ENCODE data around the gene SERPINB6. TPM values are rescaled to one million over a fixed set of nuclear protein-coding genes. Genes with fewer than 3 reads are reported as not detected.

Gene SERPINB6
- total and polyA plus RNA-seq, 9 of the 15 experiments (the other 6 are each of a cell fraction or from before 2014, with no cell fraction given) = 86.6 to 211 (median 143) TPM

- TF ChIP-seq NFE2L1 (tag; IDR thresholded peaks at IDR 0.05; ENCODE audit: borderline replicate concordance, low read depth) = no peak
- peak; percentile 22; the same call in 1 of the 2 replicates for TF ChIP-seq ZNF395 (CRISPR knock-in tag; IDR thresholded peaks at IDR 0.05)
- 0 out of 4 replicates have a peak, but pooled peaks of 1 of the 2 experiments have one; percentile 54 for TF ChIP-seq ETV6 (IDR thresholded peaks at IDR 0.05; ENCODE audit: borderline replicate concordance in 1 of 2, low read depth in 2 of 2, low read length in 1 of 2)
- no peak for TF ChIP-seq ETV6 (CRISPR knock-in tag; IDR thresholded peaks at IDR 0.05; ENCODE audit: borderline replicate concordance)
- no peak for TF ChIP-seq SNAPC5 (CRISPR knock-in tag; IDR thresholded peaks at IDR 0.05)
- TF ChIP-seq E2F3 (CRISPR knock-in tag; IDR thresholded peaks at IDR 0.05) = peak; percentile 61; the same call in 1 of the 2 replicates
- TF ChIP-seq KHSRP (IDR thresholded peaks at IDR 0.05) = no peak
- TF ChIP-seq BCOR (IDR thresholded peaks at IDR 0.05) = peak; percentile 68; the same call in 1 of the 2 replicates
- TF ChIP-seq ZNF551 (CRISPR knock-in tag; IDR thresholded peaks at IDR 0.05) = no peak
- no peak for TF ChIP-seq CSDE1 (IDR thresholded peaks at IDR 0.05)
- no peak for TF ChIP-seq ZNF696 (CRISPR knock-in tag; conservative IDR thresholded peaks at IDR 0.05)
- no peak; a peak in 1 of 3 replicates for TF ChIP-seq CBX3 (IDR thresholded peaks at IDR 0.05; ENCODE audit: borderline replicate concordance in 1 of 2, low read length in 2 of 2)
- TF ChIP-seq MXD1 (CRISPR knock-in tag; IDR thresholded peaks at IDR 0.05; ENCODE audit: borderline replicate concordance, poor library complexity, severe bottlenecking) = no peak
- no peak for TF ChIP-seq HMG20B (CRISPR knock-in tag; IDR thresholded peaks at IDR 0.05)
- no peak for TF ChIP-seq ZNF217 (CRISPR knock-in tag; IDR thresholded peaks at IDR 0.05)
- peak; percentile 58; the same call in 1 of the 2 replicates for TF ChIP-seq ETV1 (tag; conservative IDR thresholded peaks at IDR 0.05; ENCODE audit: low read depth)
- no peak for TF ChIP-seq PTTG1 (tag; IDR thresholded peaks at IDR 0.05; ENCODE audit: low read depth)
- no peak for TF ChIP-seq TAL1 (IDR thresholded peaks at IDR 0.05)
- no peak for TF ChIP-seq KLF10 (CRISPR knock-in tag; IDR thresholded peaks at IDR 0.05)
- TF ChIP-seq MBD1 (CRISPR knock-in tag; IDR thresholded peaks at IDR 0.05) = no peak
These were observed 17.3 kb upstream of the SERPINB6 start (continued) for GRCh38 chr6:2988426-2989331.

Measured in K562 (cell line).